Choroid plexus epithelial cell (primary cell): ENCODE data around the gene OR52K2.
"Not testable (repeated sequence)": the region's sequence is repeated elsewhere in the genome, so short reads cannot be mapped to it uniquely, and the experiment has no call there.

ENCODE experiments used
- DNase-seq: peaks from one replicate; pipeline ENCODE4 v3.0.0-alpha.2; 2010; ENCODE audit warnings: low read depth
- H3K4me3 ChIP-seq: 2 replicates; pipeline ENCODE4 v1.5.1; 2011; ENCODE audit warnings: low read depth, mild to moderate bottlenecking, control low read depth, low read length, moderate library complexity
- TF ChIP-seq, protein P1 (sequence below): conservative IDR thresholded peaks from 2 replicates; pipeline ENCODE4 v1.5.1; 2011; ENCODE audit warnings: low read depth, mild to moderate bottlenecking, control low read depth, inconsistent platforms, low read length, moderate library complexity

The OR52K2 gene

DNA sequence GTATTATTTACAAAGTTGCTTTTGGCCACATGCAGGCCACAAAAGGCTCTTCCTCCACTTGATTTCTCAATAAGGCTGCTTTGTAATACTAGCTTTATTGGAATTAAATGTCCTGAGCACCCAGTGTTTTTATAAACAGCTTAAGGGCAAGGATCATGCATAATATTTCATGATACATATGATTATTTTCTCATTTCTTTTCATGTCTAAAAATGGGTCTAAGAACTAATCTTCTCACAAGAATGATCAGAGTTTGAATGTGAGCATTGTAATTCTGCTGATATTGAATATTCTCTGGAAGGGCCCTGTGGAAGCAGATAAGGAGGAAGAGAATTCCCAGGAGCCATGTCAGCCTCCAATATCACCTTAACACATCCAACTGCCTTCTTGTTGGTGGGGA, at the start of gene OR52K2:
Gene OR52K2, plus strand, starts transcription at position 301 of the 400 bp plus-strand sequence. Its CDS starts 45 bp downstream, at position 346.
- DNase-seq: no peak
- no peak within 1 kb of the TSS for H3K4me3 ChIP-seq
- TF ChIP-seq, protein P1, sequence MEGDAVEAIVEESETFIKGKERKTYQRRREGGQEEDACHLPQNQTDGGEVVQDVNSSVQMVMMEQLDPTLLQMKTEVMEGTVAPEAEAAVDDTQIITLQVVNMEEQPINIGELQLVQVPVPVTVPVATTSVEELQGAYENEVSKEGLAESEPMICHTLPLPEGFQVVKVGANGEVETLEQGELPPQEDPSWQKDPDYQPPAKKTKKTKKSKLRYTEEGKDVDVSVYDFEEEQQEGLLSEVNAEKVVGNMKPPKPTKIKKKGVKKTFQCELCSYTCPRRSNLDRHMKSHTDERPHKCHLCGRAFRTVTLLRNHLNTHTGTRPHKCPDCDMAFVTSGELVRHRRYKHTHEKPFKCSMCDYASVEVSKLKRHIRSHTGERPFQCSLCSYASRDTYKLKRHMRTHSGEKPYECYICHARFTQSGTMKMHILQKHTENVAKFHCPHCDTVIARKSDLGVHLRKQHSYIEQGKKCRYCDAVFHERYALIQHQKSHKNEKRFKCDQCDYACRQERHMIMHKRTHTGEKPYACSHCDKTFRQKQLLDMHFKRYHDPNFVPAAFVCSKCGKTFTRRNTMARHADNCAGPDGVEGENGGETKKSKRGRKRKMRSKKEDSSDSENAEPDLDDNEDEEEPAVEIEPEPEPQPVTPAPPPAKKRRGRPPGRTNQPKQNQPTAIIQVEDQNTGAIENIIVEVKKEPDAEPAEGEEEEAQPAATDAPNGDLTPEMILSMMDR: no peak

DNA sequence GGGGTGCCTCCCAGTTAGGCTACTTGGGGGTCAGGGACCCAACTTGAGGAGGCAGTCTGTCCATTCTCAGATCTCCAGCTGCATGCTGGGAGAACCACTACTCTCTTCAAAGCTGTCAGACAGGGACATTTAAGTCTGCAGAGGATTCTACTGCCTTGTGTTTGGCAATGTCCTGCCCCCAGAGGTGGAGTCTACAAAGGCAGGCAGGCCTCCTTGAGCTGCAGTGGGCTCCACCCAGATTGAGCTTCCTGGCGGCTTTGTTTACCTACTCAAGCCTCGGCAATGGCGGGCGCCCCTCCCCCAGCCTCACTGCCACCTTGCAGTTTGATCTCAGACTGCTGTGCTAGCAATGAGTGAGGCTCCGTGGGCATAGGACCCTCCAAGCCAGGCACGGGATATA, 42.9 kb upstream of the OR52K2 start:
- DNase-seq, H3K4me3 ChIP-seq: not testable (repeated sequence)

DNA sequence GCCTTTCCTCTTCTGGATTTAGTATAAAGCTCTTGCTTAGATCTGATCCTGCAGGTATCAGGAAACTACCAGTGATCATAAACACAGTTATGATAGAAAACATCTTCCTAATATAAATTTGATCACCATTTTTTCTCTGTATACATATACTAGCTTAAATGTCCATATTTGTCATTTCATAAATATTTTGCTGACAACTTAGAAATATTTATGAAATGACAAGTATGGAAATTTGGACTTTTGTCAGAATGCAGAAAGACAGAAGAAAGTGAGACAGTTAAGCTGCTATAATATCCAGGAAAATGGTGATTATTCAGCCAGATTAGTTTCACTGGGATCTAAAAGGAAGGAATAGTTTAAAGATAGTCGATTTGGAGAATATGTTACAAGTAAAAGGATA, 32.8 kb upstream of the OR52K2 start:
- DNase-seq: no peak
- TF ChIP-seq, protein P1: no peak
- H3K4me3 ChIP-seq: no peak overlapping the region

DNA sequence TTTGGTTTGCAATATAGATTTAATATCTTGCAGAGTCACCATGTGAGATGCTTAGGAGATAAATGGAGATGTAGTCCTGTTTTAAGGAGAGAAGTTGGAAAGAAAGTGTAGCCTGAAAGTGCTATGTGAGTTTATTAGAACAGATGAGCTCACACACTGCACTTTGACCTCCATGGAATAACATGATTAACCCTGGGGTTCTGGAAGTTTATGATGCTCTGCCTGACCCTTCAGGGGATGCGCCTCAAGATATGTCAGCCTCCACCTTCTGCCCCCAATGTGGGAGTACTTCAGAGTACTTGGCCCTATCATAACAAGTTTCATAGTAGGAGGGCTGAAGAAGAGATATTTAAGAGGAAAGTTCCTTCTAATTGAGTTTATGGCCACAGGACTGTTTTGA, 32.3 kb upstream of the OR52K2 start:
- no peak overlapping the region for H3K4me3 ChIP-seq
- TF ChIP-seq, protein P1: no peak
- DNase-seq: no peak

DNA sequence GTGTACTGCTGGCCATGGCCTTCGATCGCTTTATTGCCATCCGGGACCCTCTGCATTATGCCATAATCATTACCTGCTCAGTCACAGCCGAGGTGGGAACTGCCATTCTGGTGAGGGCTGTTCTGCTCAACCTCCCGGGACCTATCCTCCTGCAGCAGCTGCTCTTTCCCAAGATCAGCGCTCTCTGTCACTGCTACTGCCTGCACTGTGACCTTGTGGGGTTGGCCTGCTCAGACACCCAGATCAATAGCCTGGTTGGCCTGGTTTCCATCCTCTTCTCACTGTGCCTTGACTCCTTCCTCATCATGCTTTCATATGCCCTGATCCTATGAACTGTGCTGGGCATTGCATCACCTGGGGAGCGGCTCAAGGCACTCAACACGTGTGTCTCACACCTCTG, 30.7 kb upstream of the OR52K2 start:
- no peak overlapping the region for H3K4me3 ChIP-seq
- TF ChIP-seq, protein P1: no peak
- no peak for DNase-seq

DNA sequence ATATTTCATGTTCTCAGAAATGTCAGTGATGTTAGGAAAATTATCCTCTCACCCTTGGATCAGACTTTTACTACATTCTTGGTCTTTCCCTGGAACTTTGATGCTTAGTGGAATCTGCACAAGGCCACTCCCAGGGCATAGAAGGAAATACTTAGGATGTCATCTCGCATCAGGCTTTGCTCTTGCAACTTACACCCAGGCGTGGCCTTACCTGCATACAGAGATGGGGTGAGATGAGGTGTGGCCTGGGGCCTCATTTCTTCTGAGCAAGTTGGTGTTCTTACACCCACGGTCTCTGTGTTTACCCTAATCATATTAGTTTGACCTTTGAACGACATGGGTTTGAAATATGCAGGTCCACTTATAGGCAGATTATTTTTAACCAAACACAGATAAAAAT, 19.0 kb upstream of the OR52K2 start:
- no peak for DNase-seq
- TF ChIP-seq, protein P1: no peak
- H3K4me3 ChIP-seq: no peak overlapping the region

DNA sequence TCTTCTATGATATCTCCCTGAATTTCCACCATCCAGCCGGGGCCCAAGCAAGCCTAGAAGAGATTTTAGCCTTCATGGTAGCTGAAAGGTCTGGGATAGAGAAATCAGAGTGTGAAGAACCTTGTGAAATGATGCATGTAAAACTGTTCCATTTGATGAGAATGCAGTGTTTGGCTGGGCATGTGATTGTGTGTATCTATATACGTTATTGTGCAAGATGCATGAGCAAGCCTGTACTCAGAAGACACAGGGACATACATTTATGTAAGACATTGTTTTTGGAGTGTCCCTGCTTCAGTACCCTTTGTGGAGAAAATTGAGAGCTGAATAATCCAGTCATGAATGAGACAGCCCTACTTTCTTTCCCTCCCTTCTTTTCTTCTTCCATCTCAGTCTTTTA, 15.2 kb upstream of the OR52K2 start:
- H3K4me3 ChIP-seq: no peak overlapping the region
- DNase-seq: no peak
- TF ChIP-seq, protein P1: no peak

DNA sequence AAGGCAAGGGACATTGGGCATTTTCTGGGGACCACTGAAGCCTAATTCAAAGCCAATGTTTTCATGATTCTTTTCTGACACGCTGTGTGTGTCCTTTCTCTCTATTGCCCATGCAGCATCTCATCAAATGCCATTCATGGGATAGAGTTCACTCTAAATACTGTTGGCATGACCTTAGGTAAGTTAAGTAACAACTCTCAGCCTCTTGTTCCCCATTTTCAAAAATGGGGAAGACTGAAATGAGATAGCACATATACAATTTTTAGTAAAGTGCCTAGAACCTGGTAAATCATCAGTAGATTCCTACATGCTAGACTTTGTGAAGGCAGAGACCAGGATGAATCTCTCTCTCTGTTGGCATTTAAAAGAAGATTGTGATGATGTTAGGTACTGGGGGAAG, 12.7 kb upstream of the OR52K2 start:
- DNase-seq: no peak
- H3K4me3 ChIP-seq: no peak overlapping the region

More for the DNA sequence above, 12.7 kb upstream of the OR52K2 start:
- TF ChIP-seq, protein P1: no peak
